ENCODE data around the gene ITGB1BP2. TPM values are rescaled to one million over a fixed set of nuclear protein-coding genes. Genes with fewer than 3 reads are reported as not detected.
"Not testable (repeated sequence)": the region's sequence is repeated elsewhere in the genome, so short reads cannot be mapped to it uniquely, and the experiment has no call there.

Gene ITGB1BP2
- total and polyA plus RNA-seq, 2 of the 8 experiments (the other 6 are each of a cell fraction or from before 2014, with no cell fraction given): 2.9 to 5.2 TPM

DNA sequence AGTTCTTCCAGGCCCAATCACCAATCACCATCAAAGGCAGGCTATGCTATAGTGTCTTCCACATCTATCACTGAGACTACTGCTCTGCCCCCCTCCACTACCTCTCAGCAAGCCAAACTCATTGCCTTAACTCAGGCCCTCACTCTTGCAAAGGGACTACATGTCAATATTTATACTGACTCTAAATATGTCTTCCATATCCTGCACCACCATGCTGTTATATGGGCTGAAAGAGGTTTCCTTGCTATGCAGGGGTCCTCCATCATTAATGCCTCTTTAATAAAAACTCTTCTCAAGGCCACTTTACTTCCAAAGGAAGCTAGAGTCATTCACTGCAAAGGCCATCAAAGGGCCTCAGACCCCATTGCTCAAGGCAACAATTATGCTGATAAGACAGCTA, 32.9 kb upstream of the ITGB1BP2 start:
- H3K23me2 ChIP-seq (ENCODE audit: low read depth, low read length); H3K4me1 ChIP-seq (replicated peaks in 1 of 4; ENCODE audit: control insufficient read depth in 3 of 4, insufficient read depth in 4 of 4, low read length in 3 of 4); H3K9ac ChIP-seq (replicated peaks in 1 of 4; ENCODE audit: extremely low read depth in 1 of 4, low read depth in 3 of 4, low read length in 3 of 4); H4K20me1 ChIP-seq (replicated peaks in 1 of 2; ENCODE audit: control insufficient read depth in 1 of 2, insufficient read depth in 2 of 2, low read length in 2 of 2); H2AK5ac ChIP-seq (ENCODE audit: low read depth, low read length); H2BK15ac ChIP-seq (ENCODE audit: low read length); DNase-seq (ENCODE audit: low read depth in 1 of 2, low spot score in 2 of 2); H3K36me3 ChIP-seq (ENCODE audit: control insufficient read depth in 2 of 4, insufficient read depth in 4 of 4, low read length in 3 of 4); H3K56ac ChIP-seq (replicated peaks; ENCODE audit: insufficient read length, low read depth, low read length); H4K91ac ChIP-seq (replicated peaks; ENCODE audit: insufficient read length, low read length); H3K79me1 ChIP-seq (ENCODE audit: low read depth, low read length); H3K9me3 ChIP-seq (ENCODE audit: insufficient read depth in 2 of 2, low read depth in 1 of 2, low read length in 1 of 2); H3K27me3 ChIP-seq (replicated peaks in 1 of 4; ENCODE audit: control insufficient read depth in 3 of 4, extremely low read depth in 1 of 4, insufficient read depth in 3 of 4, low read length in 3 of 4); H3K14ac ChIP-seq (ENCODE audit: insufficient read length); H2BK120ac ChIP-seq (replicated peaks; ENCODE audit: low read depth, low read length); H4K8ac ChIP-seq (ENCODE audit: extremely low read depth, insufficient read depth, low read length); H2BK12ac ChIP-seq (ENCODE audit: low read depth, low read length); POLR2A ChIA-PET (ENCODE audit: partially characterized antibody); FAIRE-seq; H2BK20ac ChIP-seq (ENCODE audit: low read length); H2AFZ ChIP-seq (ENCODE audit: low read length); H3K23ac ChIP-seq (ENCODE audit: insufficient read length); H3K4ac ChIP-seq (replicated peaks; ENCODE audit: insufficient read length, low read depth, low read length); H3K4me3 ChIP-seq (ENCODE audit: extremely low read depth in 1 of 4, insufficient read depth in 2 of 4, low read depth in 3 of 4, low read length in 4 of 4); H3K4me2 ChIP-seq (ENCODE audit: insufficient read depth in 1 of 2, low read depth in 2 of 2, low read length in 2 of 2); H3K18ac ChIP-seq (ENCODE audit: extremely low read depth, low read length); H3K27ac ChIP-seq (ENCODE audit: low read depth, low read length); H2BK5ac ChIP-seq (ENCODE audit: low read depth, low read length); H4K5ac ChIP-seq (ENCODE audit: insufficient read length, low read depth, low read length); CTCF ChIA-PET (ENCODE audit: partially characterized antibody); H3K79me2 ChIP-seq (ENCODE audit: control insufficient read depth in 1 of 2, insufficient read depth in 2 of 2, low read length in 2 of 2): not testable (repeated sequence)
